Central memory CD8-positive, alpha-beta T cell (primary cell): ENCODE results near the gene ANTXR1.

Source experiments
- ATAC-seq: fragments of 150-1000 bp; cut with Tn5 transposase; replicated peaks from 2 replicates; pipeline ENCODE4 v1.10.0; 2022; ENCODE audit warnings: mild to moderate bottlenecking, moderate FRiP score, moderate number of reproducible peaks; ENCODE audit not compliant: poor library complexity, severe bottlenecking; ENCODE audit errors: extremely low read depth
- DNase-seq, 2 donors: peaks; one replicate each; pipeline ENCODE4 v3.0.0; 2021; ENCODE audit warnings: low spot score in 2 of 2
- H3K27ac Mint-ChIP-seq: one replicate; pipeline ENCODE4 v1.8.0; 2022; ENCODE audit warnings: low read depth, mild to moderate bottlenecking, moderate library complexity, mixed read lengths
- H3K27me3 Mint-ChIP-seq: one replicate; pipeline ENCODE4 v1.8.0; 2022; ENCODE audit warnings: mixed read lengths
- H3K36me3 Mint-ChIP-seq: one replicate; pipeline ENCODE4 v1.8.0; 2022; ENCODE audit warnings: mild to moderate bottlenecking, moderate library complexity, mixed read lengths; ENCODE audit not compliant: insufficient read depth
- H3K4me1 Mint-ChIP-seq: one replicate; pipeline ENCODE4 v1.8.0; 2022; ENCODE audit warnings: mixed read lengths
- H3K4me3 Mint-ChIP-seq: one replicate; pipeline ENCODE4 v1.8.0; 2022; ENCODE audit warnings: mild to moderate bottlenecking, moderate library complexity, mixed read lengths
- H3K9me3 Mint-ChIP-seq: one replicate; pipeline ENCODE4 v1.8.0; 2022; ENCODE audit warnings: mixed read lengths

Gene ANTXR1

GRCh38 chr2:69050802-69051201, 37.8 kb downstream of the ANTXR1 start:
- DNase-seq (no peak), ATAC-seq (no peak)
- Mint-ChIP-seq H3K27ac (no peak overlapping the region), H3K9me3 (no peaks in the 10 kb centered on the region), H3K4me1 (no peaks in the 10 kb centered on the region), H3K4me3 (no peak overlapping the region), H3K27me3 (peaks cover 60% of the 10 kb centered on the region), H3K36me3 (no peaks in the 10 kb centered on the region)

- no peak for DNase-seq
- Mint-ChIP-seq H3K9me3 (no peaks in the 10 kb centered on the region), H3K4me3 (no peak overlapping the region), H3K27ac (no peak overlapping the region), H3K4me1 (no peaks in the 10 kb centered on the region), H3K27me3 (peaks cover 81% of the 10 kb centered on the region), H3K36me3 (no peaks in the 10 kb centered on the region)
- no peak for ATAC-seq
These were observed 40.5 kb downstream of the ANTXR1 start for GRCh38 chr2:69053416-69053965.

GRCh38 chr2:69054431-69054830, 41.5 kb downstream of the ANTXR1 start:
- DNase-seq (no peak), ATAC-seq (no peak)
- no peak overlapping the region for H3K4me3 Mint-ChIP-seq
- no peaks in the 10 kb centered on the region for H3K36me3 Mint-ChIP-seq
- H3K9me3 Mint-ChIP-seq: no peaks in the 10 kb centered on the region
- H3K27ac Mint-ChIP-seq: no peak overlapping the region
- H3K4me1 Mint-ChIP-seq: no peaks in the 10 kb centered on the region
- peaks cover 81% of the 10 kb centered on the region for H3K27me3 Mint-ChIP-seq

GRCh38 chr2:69055688-69056470, 42.9 kb downstream of the ANTXR1 start:
- ATAC-seq: no peak
- no peaks in the 10 kb centered on the region for H3K9me3 Mint-ChIP-seq
- H3K27ac Mint-ChIP-seq: no peak overlapping the region
- no peak for DNase-seq
- no peak overlapping the region for H3K4me3 Mint-ChIP-seq
- peaks cover 82% of the 10 kb centered on the region for H3K27me3 Mint-ChIP-seq
- H3K36me3 Mint-ChIP-seq: no peaks in the 10 kb centered on the region
- H3K4me1 Mint-ChIP-seq: no peaks in the 10 kb centered on the region

- no peaks in the 10 kb centered on the region for H3K36me3 Mint-ChIP-seq
- no peak overlapping the region for H3K27ac Mint-ChIP-seq
- peaks cover 91% of the 10 kb centered on the region for H3K27me3 Mint-ChIP-seq
- no peaks in the 10 kb centered on the region for H3K9me3 Mint-ChIP-seq
- ATAC-seq (no peak), DNase-seq (no peak)
- H3K4me3 Mint-ChIP-seq: no peak overlapping the region
- H3K4me1 Mint-ChIP-seq: no peaks in the 10 kb centered on the region
These were observed 44.7 kb downstream of the ANTXR1 start for GRCh38 chr2:69057660-69058059.

- Mint-ChIP-seq H3K36me3 (no peaks in the 10 kb centered on the region), H3K4me1 (no peaks in the 10 kb centered on the region), H3K27me3 (peaks cover 97% of the 10 kb centered on the region), H3K27ac (no peak overlapping the region), H3K9me3 (no peaks in the 10 kb centered on the region), H3K4me3 (no peak overlapping the region)
- ATAC-seq (no peak), DNase-seq (no peak)
These were observed 46.8 kb downstream of the ANTXR1 start for GRCh38 chr2:69059731-69060290.

- Mint-ChIP-seq H3K4me1 (no peaks in the 10 kb centered on the region), H3K27ac (no peak overlapping the region), H3K4me3 (no peak overlapping the region), H3K9me3 (no peaks in the 10 kb centered on the region), H3K27me3 (peaks cover 86% of the 10 kb centered on the region), H3K36me3 (no peaks in the 10 kb centered on the region)
- ATAC-seq (no peak), DNase-seq (no peak)
These were observed 48.0 kb downstream of the ANTXR1 start for GRCh38 chr2:69060938-69061501.

- no peaks in the 10 kb centered on the region for H3K4me1 Mint-ChIP-seq
- H3K27ac Mint-ChIP-seq: no peak overlapping the region
- ATAC-seq: no peak
- H3K4me3 Mint-ChIP-seq: no peak overlapping the region
- H3K27me3 Mint-ChIP-seq: peaks cover 81% of the 10 kb centered on the region
- H3K9me3 Mint-ChIP-seq: no peaks in the 10 kb centered on the region
- DNase-seq: no peak
- no peaks in the 10 kb centered on the region for H3K36me3 Mint-ChIP-seq
These were observed 48.5 kb downstream of the ANTXR1 start for GRCh38 chr2:69061525-69061924.

GRCh38 chr2:69062307-69062962, 49.5 kb downstream of the ANTXR1 start:
- Mint-ChIP-seq H3K36me3 (no peaks in the 10 kb centered on the region), H3K9me3 (no peaks in the 10 kb centered on the region), H3K4me3 (no peak overlapping the region), H3K27ac (no peak overlapping the region), H3K27me3 (peaks cover 78% of the 10 kb centered on the region), H3K4me1 (no peaks in the 10 kb centered on the region)
- DNase-seq (no peak), ATAC-seq (no peak)

GRCh38 chr2:69065735-69066336, 52.9 kb downstream of the ANTXR1 start:
- no peak overlapping the region for H3K27ac Mint-ChIP-seq
- no peak overlapping the region for H3K4me3 Mint-ChIP-seq
- no peaks in the 10 kb centered on the region for H3K4me1 Mint-ChIP-seq
- H3K27me3 Mint-ChIP-seq: peaks cover 65% of the 10 kb centered on the region
- ATAC-seq: no peak
- H3K36me3 Mint-ChIP-seq: no peaks in the 10 kb centered on the region
- no peaks in the 10 kb centered on the region for H3K9me3 Mint-ChIP-seq
- no peak for DNase-seq

GRCh38 chr2:69067026-69067630, 54.1 kb downstream of the ANTXR1 start:
- peaks cover 53% of the 10 kb centered on the region for H3K27me3 Mint-ChIP-seq
- H3K9me3 Mint-ChIP-seq: no peaks in the 10 kb centered on the region
- no peaks in the 10 kb centered on the region for H3K4me1 Mint-ChIP-seq
- ATAC-seq (no peak), DNase-seq (no peak)
- H3K36me3 Mint-ChIP-seq: no peaks in the 10 kb centered on the region
- no peak overlapping the region for H3K4me3 Mint-ChIP-seq
- H3K27ac Mint-ChIP-seq: no peak overlapping the region

GRCh38 chr2:69067866-69068265, 54.9 kb downstream of the ANTXR1 start:
- Mint-ChIP-seq H3K27ac (no peak overlapping the region), H3K27me3 (peaks cover 45% of the 10 kb centered on the region), H3K4me3 (no peak overlapping the region), H3K4me1 (no peaks in the 10 kb centered on the region), H3K36me3 (no peaks in the 10 kb centered on the region), H3K9me3 (no peaks in the 10 kb centered on the region)
- DNase-seq (no peak), ATAC-seq (no peak)
